Endothelial cell of umbilical vein (primary cell): Measurements from ENCODE around the gene CHTF8. TPM values are rescaled to one million over a fixed set of nuclear protein-coding genes. Genes with fewer than 3 reads are reported as not detected.

ENCODE experiments used
- BruUV-seq: library from RNA; stranded (reverse); fragments of 400-500 nt; replicated peaks from 2 replicates; lab custom pipeline; 2021; lab: Mats Ljungman, UMichigan
- CTCF ChIA-PET: fragments of 300-600, 350-600 bp; sonication (Branson Sonifier 250); formaldehyde crosslinking; loops from one replicate; lab custom pipeline; 2021; ENCODE audit warnings: antibody characterized with exemption, inconsistent platforms; lab: Charles Lee
- POLR2A ChIA-PET: fragments of 300-600, 350-600 bp; sonication (Branson Sonifier 250); formaldehyde crosslinking; loops from one replicate; lab custom pipeline; 2021; ENCODE audit warnings: antibody characterized with exemption, inconsistent platforms; lab: Charles Lee
- DNase-seq: peaks from one replicate; pipeline ENCODE4 v3.0.0-alpha.2; 2011; ENCODE audit warnings: low read depth, low spot score
- FAIRE-seq: peaks from 2 replicates; lab custom pipeline; 2011; peaks lifted over from hg19 to GRCh38; lab: Jason Lieb, UNC
- H2AFZ ChIP-seq: 2 replicates; pipeline ENCODE4 v1.6.0; 2012; ENCODE audit warnings: low read depth, low read length, control low read depth, inconsistent platforms
- H3K27ac ChIP-seq: 2 replicates; pipeline ENCODE4 v1.5.1; 2011; ENCODE audit warnings: low read depth, mild to moderate bottlenecking, control low read depth, low read length, moderate library complexity; ENCODE audit not compliant: insufficient read depth
- H3K27me3 ChIP-seq, 2 experiments: 2 replicates each; pipeline versions ENCODE4 v1.6.0 to v1.6.1; 2011; ENCODE audit warnings: low read length in 2 of 2, mixed read lengths in 1 of 2; ENCODE audit not compliant: control insufficient read depth in 2 of 2, insufficient read depth in 2 of 2
- H3K36me3 ChIP-seq, 2 experiments: 2 replicates in 1 of 2; 3 replicates in 1 of 2; pipeline ENCODE4 v1.5.1; 2011; ENCODE audit warnings: low read length in 2 of 2, mild to moderate bottlenecking in 1 of 2, moderate library complexity in 1 of 2; ENCODE audit not compliant: control insufficient read depth in 2 of 2, insufficient read depth in 2 of 2; ENCODE audit errors: extremely low read depth in 1 of 2
- H3K4me1 ChIP-seq: 3 replicates; pipeline ENCODE4 v1.5.1; 2011; ENCODE audit warnings: mild to moderate bottlenecking, low read length; ENCODE audit not compliant: control insufficient read depth, insufficient read depth; ENCODE audit errors: extremely low read depth
- H3K4me2 ChIP-seq: 2 replicates; pipeline ENCODE4 v1.6.1; 2011; ENCODE audit warnings: low read length, control low read depth, mixed read lengths; ENCODE audit not compliant: insufficient read depth
- H3K4me3 ChIP-seq, 3 experiments: fragments of 200-600 bp in 1 of 3; sonication (generic), shearing (Covaris generic) in 1 of 3; replicated peaks in 1 of 3; 2 replicates each; pipeline ENCODE4 v1.5.1; 2011 to 2016; ENCODE audit warnings: control low read depth in 3 of 3, low read length in 3 of 3, mild to moderate bottlenecking in 2 of 3, inconsistent platforms in 1 of 3, low read depth in 1 of 3, moderate library complexity in 1 of 3; ENCODE audit not compliant: insufficient read depth in 1 of 3
- H3K79me2 ChIP-seq: 2 replicates; pipeline ENCODE4 v1.6.0; 2012; ENCODE audit warnings: low read length, inconsistent platforms; ENCODE audit not compliant: control insufficient read depth, insufficient read depth
- H3K9ac ChIP-seq: replicated peaks from 2 replicates; pipeline ENCODE3; 2011; ENCODE audit warnings: low read length, control low read depth; ENCODE audit not compliant: insufficient read depth; ENCODE audit errors: extremely low read depth
- H3K9me1 ChIP-seq: replicated peaks from 3 replicates; pipeline ENCODE4 v1.6.0; 2011; ENCODE audit warnings: mild to moderate bottlenecking, low read length; ENCODE audit not compliant: control insufficient read depth, insufficient read depth; ENCODE audit errors: extremely low read depth
- H3K9me3 ChIP-seq: replicated peaks from 2 replicates; pipeline ENCODE4 v1.5.1; 2012; ENCODE audit warnings: low read length, inconsistent platforms; ENCODE audit not compliant: control insufficient read depth, insufficient read depth
- H4K20me1 ChIP-seq: replicated peaks from 2 replicates; pipeline ENCODE3; 2011; ENCODE audit warnings: mild to moderate bottlenecking, low read length; ENCODE audit not compliant: control insufficient read depth, insufficient read depth; ENCODE audit errors: extremely low read depth
- CTCF ChIP-seq, 2 donors: IDR thresholded peaks; 1 replicate in 1 of 2; 2 replicates in 1 of 2; pipeline ENCODE4 v1.5.1; 2011; ENCODE audit warnings: low read length in 2 of 2, mild to moderate bottlenecking in 2 of 2, moderate library complexity in 2 of 2, control low read depth in 1 of 2, inconsistent platforms in 1 of 2, low read depth in 1 of 2; ENCODE audit not compliant: insufficient read depth in 1 of 2; ENCODE audit errors: extremely low read depth in 1 of 2
- FOS ChIP-seq: IDR thresholded peaks from 2 replicates; pipeline ENCODE4 v1.6.1; 2011; ENCODE audit warnings: mild to moderate bottlenecking, low read length, moderate library complexity, borderline replicate concordance; ENCODE audit not compliant: insufficient read depth
- GATA2 ChIP-seq: IDR thresholded peaks from 2 replicates; pipeline ENCODE4 v1.7.0; 2011; ENCODE audit warnings: low read depth, mild to moderate bottlenecking, moderate library complexity, mixed read lengths, low read length; ENCODE audit not compliant: insufficient read length, insufficient read depth
- MAX ChIP-seq: IDR thresholded peaks from 2 replicates; pipeline ENCODE4 v1.6.1; 2011; ENCODE audit not compliant: insufficient read depth, insufficient read length
- MYC ChIP-seq: IDR thresholded peaks from one replicate; pipeline ENCODE4 v1.6.1; 2011; ENCODE audit warnings: mild to moderate bottlenecking, low read depth, low read length
- POLR2A ChIP-seq: IDR thresholded peaks from 2 replicates; pipeline ENCODE4 v1.6.1; 2012; ENCODE audit warnings: low read depth, mild to moderate bottlenecking, control low read depth, low read length
- dilution Hi-C: fragments of 300-500 bp; cut with MboI; formaldehyde crosslinking; loops from one replicate; pipeline ENCODE4 v1.15.0; 2019; ENCODE audit warnings: low sequenced_read_pairs; ENCODE audit not compliant: extremely low pct_ligation_motif_present
- intact Hi-C: fragments of 100-400 bp; cut with micrococcal nuclease; formaldehyde crosslinking; loops from one replicate; pipeline ENCODE4 v1.10.0; 2022
- polyA plus RNA-seq, 4 experiments: library from polyadenylated mRNA; depleted of rRNA in 3 of 4; stranded (reverse) in 3 of 4; unstranded in 1 of 4; fragments of >200 nt; gene quantifications; 2 replicates each; pipeline versions ENCODE4 v1.2.1 to v1.2.3, GENCODE V29; 2011 to 2012; ENCODE audit warnings: missing spikeins in 1 of 4
- total RNA-seq: library from RNA; stranded (reverse); gene quantifications from 2 replicates; pipeline ENCODE4 v1.2.3, GENCODE V29; 2021

CHTF8 gene
- total and polyA plus RNA-seq, 2 donors (not counting 3 experiments of a cell fraction or from before 2014, with no cell fraction given), result 128 to 131 TPM

- Histone ChIP-seq H2AFZ (no peak overlapping the region), H3K4me2 (no peak overlapping the region), H3K9me3 (no peaks in the 10 kb centered on the region), H3K79me2 (no peaks in the 10 kb centered on the region), H3K27ac (no peak overlapping the region), H3K4me3 (no peak overlapping the region), H4K20me1 (no peaks in the 10 kb centered on the region), H3K27me3 (no peaks in the 10 kb centered on the region), H3K36me3 (peaks cover 0 to 10% of the 10 kb centered on the region in 2 experiments), H3K4me1 (peaks cover 38% of the 10 kb centered on the region), H3K9me1 (no peaks in the 10 kb centered on the region), H3K9ac (no peak overlapping the region)
- DNase-seq (no peak), FAIRE-seq (no peak)
- TF ChIP-seq FOS (no peak), GATA2 (no peak), CTCF (IDR thresholded peaks at IDR 0.05; ENCODE audit: extremely low read depth in 1 of 2, insufficient read depth in 1 of 2, low read depth in 1 of 2, low read length in 2 of 2) (no peak), MAX (no peak), POLR2A (no peak), MYC (no peak)
- ChIA-PET POLR2A (no interaction called here), CTCF (interaction anchor here (1.0 kb wide), 1 partner anchor 21 kb away, joined by 3 read pairs; no protein-coding TSS in a partner anchor)
- intact Hi-C loops, result no loop called here
- dilution Hi-C loops, result no loop called here
- BruUV-seq, result no TSS peak
Observed at GRCh38 chr16:69171325-69172084, 39.1 kb upstream of the CHTF8 start.
